ENCODE measurements around the gene DNAJC12.

GRCh38 chr10:67812007-67812406 lies 26.0 kb downstream of the DNAJC12 start:
- TF ChIP-seq, protein P1, sequence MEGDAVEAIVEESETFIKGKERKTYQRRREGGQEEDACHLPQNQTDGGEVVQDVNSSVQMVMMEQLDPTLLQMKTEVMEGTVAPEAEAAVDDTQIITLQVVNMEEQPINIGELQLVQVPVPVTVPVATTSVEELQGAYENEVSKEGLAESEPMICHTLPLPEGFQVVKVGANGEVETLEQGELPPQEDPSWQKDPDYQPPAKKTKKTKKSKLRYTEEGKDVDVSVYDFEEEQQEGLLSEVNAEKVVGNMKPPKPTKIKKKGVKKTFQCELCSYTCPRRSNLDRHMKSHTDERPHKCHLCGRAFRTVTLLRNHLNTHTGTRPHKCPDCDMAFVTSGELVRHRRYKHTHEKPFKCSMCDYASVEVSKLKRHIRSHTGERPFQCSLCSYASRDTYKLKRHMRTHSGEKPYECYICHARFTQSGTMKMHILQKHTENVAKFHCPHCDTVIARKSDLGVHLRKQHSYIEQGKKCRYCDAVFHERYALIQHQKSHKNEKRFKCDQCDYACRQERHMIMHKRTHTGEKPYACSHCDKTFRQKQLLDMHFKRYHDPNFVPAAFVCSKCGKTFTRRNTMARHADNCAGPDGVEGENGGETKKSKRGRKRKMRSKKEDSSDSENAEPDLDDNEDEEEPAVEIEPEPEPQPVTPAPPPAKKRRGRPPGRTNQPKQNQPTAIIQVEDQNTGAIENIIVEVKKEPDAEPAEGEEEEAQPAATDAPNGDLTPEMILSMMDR (IDR thresholded peaks at IDR 0.05) = no peak
- no peak for TF ChIP-seq POLR2AphosphoS5 (IDR thresholded peaks at IDR 0.05)

Measured in suprapubic skin (tissue), 3 donors.